Esophagus muscularis mucosa (tissue), 4 donors: ENCODE measurements around the gene MYRF. TPM values are rescaled to one million over a fixed set of nuclear protein-coding genes. Genes with fewer than 3 reads are reported as not detected.

ENCODE experiments used
- DNase-seq: peaks from one replicate; pipeline ENCODE4 v3.0.0-alpha.2; 2017; ENCODE audit errors: extremely low spot score
- H3K27ac ChIP-seq, 4 donors: fragments of 200-600 bp; sonication (generic); replicated peaks in 1 of 4; 1 replicate in 3 of 4; 2 replicates in 1 of 4; pipeline ENCODE4 v1.5.1; 2016 to 2019; ENCODE audit warnings: mild to moderate bottlenecking in 1 of 4
- H3K27me3 ChIP-seq, 4 donors: fragments of 200-600 bp; sonication (generic); one replicate each; pipeline versions ENCODE4 v1.5.1 to v1.6.0; 2016 to 2019
- H3K36me3 ChIP-seq, 4 donors: fragments of 200-600 bp; sonication (generic); one replicate each; pipeline ENCODE4 v1.5.1; 2016 to 2019
- H3K4me1 ChIP-seq, 4 donors: fragments of 200-600 bp; sonication (generic); one replicate each; pipeline ENCODE4 v1.5.1; 2016 to 2019
- H3K4me3 ChIP-seq, 4 donors: fragments of 200-600 bp; sonication (generic); 1 replicate in 2 of 4; 2 replicates in 2 of 4; pipeline ENCODE4 v1.5.1; 2016 to 2019; ENCODE audit warnings: mild to moderate bottlenecking in 4 of 4, moderate library complexity in 1 of 4
- H3K9me3 ChIP-seq, 4 donors: fragments of 200-600 bp; sonication (generic); 1 replicate in 3 of 4; 2 replicates in 1 of 4; pipeline ENCODE4 v1.5.1; 2016 to 2019
- EP300 ChIP-seq: sonication (generic); formaldehyde crosslinking; IDR thresholded peaks from one replicate; pipeline ENCODE4 v1.6.1; 2017; ENCODE audit warnings: antibody characterized with exemption
- POLR2A ChIP-seq: fragments of 450-650 bp; IDR thresholded peaks from one replicate; pipeline ENCODE4 v1.6.1; 2017; ENCODE audit warnings: antibody characterized with exemption, moderate library complexity, mild to moderate bottlenecking, low read depth
- POLR2AphosphoS5 ChIP-seq, 2 donors: sonication (generic); formaldehyde crosslinking; IDR thresholded peaks; one replicate each; pipeline ENCODE4 v1.6.1; 2017; ENCODE audit warnings: antibody characterized with exemption in 2 of 2
- WGBS: methylation state at CpG from one replicate; pipeline ENCODE4 v1.1.5; 2018; 5-methylcytosine and 5-hydroxymethylcytosine counted together
- intact Hi-C: fragments of 100-400 bp; cut with DNase I; formaldehyde crosslinking; loops from one replicate; pipeline ENCODE4 v1.15.1; 2023
- total RNA-seq, 4 donors: library from RNA; depleted of rRNA; stranded (reverse); fragments of >200 nt; gene quantifications; one replicate each; pipeline versions ENCODE4 v1.1.0 to v1.2.1, GENCODE V29; 2016
- TF ChIP-seq, protein P1 (sequence below), 3 experiments: fragments of 200-600 bp in 2 of 3; fragments of 450-650 bp in 1 of 3; sonication (generic) in 2 of 3; IDR thresholded peaks; one replicate each; pipeline ENCODE4 v1.5.1; 2017 to 2019; ENCODE audit warnings: antibody characterized with exemption in 3 of 3, mild to moderate bottlenecking in 2 of 3, moderate library complexity in 1 of 3

MYRF gene
- total RNA-seq, 4 donors from 2014 or later: under 0.01 to 0.71 (median 0.40) TPM

DNA sequence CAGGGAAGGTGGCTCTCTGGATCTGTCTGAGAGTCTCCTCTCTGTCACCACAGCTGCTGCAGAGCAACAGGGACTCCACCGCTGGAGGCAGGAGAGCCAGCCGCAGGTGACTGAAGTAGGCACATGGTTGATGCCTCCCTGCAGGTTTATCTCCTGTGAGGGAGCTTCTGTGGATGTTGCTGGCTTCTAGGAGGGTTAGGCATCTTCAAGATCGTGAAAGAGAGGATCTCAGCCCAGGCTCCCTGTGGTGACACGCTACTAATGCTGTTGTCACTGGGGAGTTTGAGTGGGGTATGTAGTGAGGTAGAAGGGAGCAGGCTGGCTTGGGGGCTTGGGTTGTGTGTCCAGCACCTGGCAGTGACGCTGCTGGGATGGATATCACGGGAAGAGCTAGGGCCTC, 38.1 kb upstream of the MYRF start:
- no peaks in the 10 kb centered on the region for H3K9me3 ChIP-seq
- intact Hi-C loops: no loop called here

GRCh38 chr11:61714916-61715315, 37.5 kb upstream of the MYRF start:
- Histone ChIP-seq H3K27me3 (no peaks in the 10 kb centered on the region), H3K36me3 (no peaks in the 10 kb centered on the region), H3K4me1 (peaks cover 10 to 45% (median 43%) of the 10 kb centered on the region in 4 donors), H3K4me3 (no peak overlapping the region), H3K9me3 (no peaks in the 10 kb centered on the region), H3K27ac (no peak overlapping the region)
- intact Hi-C loops: no loop called here
- TF ChIP-seq POLR2A (no peak), EP300 (no peak)
- 93% methylated on average over 5 of the region's 5 CpGs for WGBS
- no peak for DNase-seq

More for the DNA sequence above, 38.1 kb upstream of the MYRF start:
- TF ChIP-seq POLR2AphosphoS5 (IDR thresholded peaks at IDR 0.05) (no peak), POLR2A (no peak), EP300 (no peak)
- TF ChIP-seq, protein P1, sequence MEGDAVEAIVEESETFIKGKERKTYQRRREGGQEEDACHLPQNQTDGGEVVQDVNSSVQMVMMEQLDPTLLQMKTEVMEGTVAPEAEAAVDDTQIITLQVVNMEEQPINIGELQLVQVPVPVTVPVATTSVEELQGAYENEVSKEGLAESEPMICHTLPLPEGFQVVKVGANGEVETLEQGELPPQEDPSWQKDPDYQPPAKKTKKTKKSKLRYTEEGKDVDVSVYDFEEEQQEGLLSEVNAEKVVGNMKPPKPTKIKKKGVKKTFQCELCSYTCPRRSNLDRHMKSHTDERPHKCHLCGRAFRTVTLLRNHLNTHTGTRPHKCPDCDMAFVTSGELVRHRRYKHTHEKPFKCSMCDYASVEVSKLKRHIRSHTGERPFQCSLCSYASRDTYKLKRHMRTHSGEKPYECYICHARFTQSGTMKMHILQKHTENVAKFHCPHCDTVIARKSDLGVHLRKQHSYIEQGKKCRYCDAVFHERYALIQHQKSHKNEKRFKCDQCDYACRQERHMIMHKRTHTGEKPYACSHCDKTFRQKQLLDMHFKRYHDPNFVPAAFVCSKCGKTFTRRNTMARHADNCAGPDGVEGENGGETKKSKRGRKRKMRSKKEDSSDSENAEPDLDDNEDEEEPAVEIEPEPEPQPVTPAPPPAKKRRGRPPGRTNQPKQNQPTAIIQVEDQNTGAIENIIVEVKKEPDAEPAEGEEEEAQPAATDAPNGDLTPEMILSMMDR (IDR thresholded peaks at IDR 0.05): no peak
- Histone ChIP-seq H3K27me3 (no peaks in the 10 kb centered on the region), H3K4me1 (peaks cover 10 to 42% (median 39%) of the 10 kb centered on the region in 4 donors), H3K4me3 (no peak overlapping the region), H3K27ac (no peak overlapping the region), H3K36me3 (no peaks in the 10 kb centered on the region)
- 69% methylated on average over 5 of the region's 6 CpGs for WGBS
- DNase-seq: no peak

GRCh38 chr11:61715867-61716266, 36.6 kb upstream of the MYRF start:
- Histone ChIP-seq H3K27ac (no peak overlapping the region), H3K4me3 (no peak overlapping the region), H3K27me3 (no peaks in the 10 kb centered on the region), H3K36me3 (peaks cover 0 to 8% (median 3%) of the 10 kb centered on the region in 4 donors), H3K9me3 (no peaks in the 10 kb centered on the region), H3K4me1 (peaks cover 10 to 45% (median 43%) of the 10 kb centered on the region in 4 donors)
- intact Hi-C loops: no loop called here
- no peak for TF ChIP-seq POLR2A
- WGBS: 68% methylated on average over 3 of the region's 4 CpGs
- DNase-seq: no peak

- no peak overlapping the region for H3K4me3 ChIP-seq
- no peak for DNase-seq
- peaks cover 10 to 45% (median 43%) of the 10 kb centered on the region in 4 donors for H3K4me1 ChIP-seq
- H3K27ac ChIP-seq: peak overlapping the region in 1 of 4 donors; percentile 4
- H3K36me3 ChIP-seq: peaks cover 0 to 9% (median 3%) of the 10 kb centered on the region in 4 donors
- no peak for TF ChIP-seq EP300
- H3K9me3 ChIP-seq: no peaks in the 10 kb centered on the region
- H3K27me3 ChIP-seq: no peaks in the 10 kb centered on the region
- intact Hi-C loops: no loop called here
- WGBS: 93% methylated on average over 9 of the region's 13 CpGs
Observed at GRCh38 chr11:61716478-61717285, 35.8 kb upstream of the MYRF start.

- H3K36me3 ChIP-seq: peaks cover 0 to 9% (median 3%) of the 10 kb centered on the region in 4 donors
- H3K4me1 ChIP-seq: peaks cover 10 to 45% (median 43%) of the 10 kb centered on the region in 4 donors
- no peak for DNase-seq
- intact Hi-C loops: no loop called here
- no peak for TF ChIP-seq POLR2AphosphoS5 (IDR thresholded peaks at IDR 0.05)
- TF ChIP-seq EP300: no peak
- TF ChIP-seq, protein P1 (IDR thresholded peaks at IDR 0.05): no peak
- no peak for TF ChIP-seq POLR2A
- no peaks in the 10 kb centered on the region for H3K27me3 ChIP-seq
- WGBS: 78% methylated on average over 15 of the region's 19 CpGs
- no peaks in the 10 kb centered on the region for H3K9me3 ChIP-seq
- H3K4me3 ChIP-seq: peak overlapping the region in 1 of 4 donors; percentile 65
- H3K27ac ChIP-seq: peak overlapping the region in 3 of 4 donors; percentile 52 to 70 (median 64)
Observed at GRCh38 chr11:61717286-61718033, 35.0 kb upstream of the MYRF start.

GRCh38 chr11:61718046-61718531, 34.3 kb upstream of the MYRF start:
- no peak for DNase-seq
- Histone ChIP-seq H3K9me3 (no peaks in the 10 kb centered on the region), H3K4me3 (peak overlapping the region; percentile 50 to 65 (median 54)), H3K4me1 (peaks cover 10 to 45% (median 43%) of the 10 kb centered on the region in 4 donors), H3K36me3 (peaks cover 0 to 15% (median 5%) of the 10 kb centered on the region in 4 donors), H3K27ac (peak overlapping the region; percentile 52 to 70 (median 58)), H3K27me3 (no peaks in the 10 kb centered on the region)
- intact Hi-C loops: no loop called here
- 42% methylated on average over 9 of the region's 9 CpGs for WGBS
- no peak for TF ChIP-seq POLR2A
- TF ChIP-seq EP300: no peak
- TF ChIP-seq, protein P1 (IDR thresholded peaks at IDR 0.05): no peak
- TF ChIP-seq POLR2AphosphoS5 (IDR thresholded peaks at IDR 0.05): no peak
